ENCODE data around the gene CD276. TPM values are rescaled to one million over a fixed set of nuclear protein-coding genes. Genes with fewer than 3 reads are reported as not detected.

Gene CD276
- total and polyA plus RNA-seq, 2 donors = 4.2 to 11.3 TPM

GRCh38 chr15:73658645-73659044 is 25.5 kb upstream of the CD276 start:
- WGBS = 95% methylated on average over 1 of the region's 1 CpG

GRCh38 chr15:73660455-73660854 is 23.7 kb upstream of the CD276 start:
- Histone ChIP-seq H3K9me3 (ENCODE audit: control insufficient read depth in 2 of 2, insufficient read depth in 1 of 2, low read length in 1 of 2) (no peaks in the 10 kb centered on the region), H3K4me3 (ENCODE audit: low read length in 2 of 2) (no peak overlapping the region), H3K27ac (ENCODE audit: low read depth in 1 of 2, low read length in 1 of 2) (no peak overlapping the region), H3K4me1 (ENCODE audit: control insufficient read depth in 2 of 2, insufficient read depth in 2 of 2, low read length in 2 of 2) (no peaks in the 10 kb centered on the region), H3K27me3 (ENCODE audit: control insufficient read depth in 2 of 2, insufficient read depth in 1 of 2, low read length in 1 of 2) (no peaks in the 10 kb centered on the region), H3K36me3 (ENCODE audit: control insufficient read depth in 2 of 2, insufficient read depth in 2 of 2, low read length in 1 of 2) (no peaks in the 10 kb centered on the region)
- no peak for DNase-seq (ENCODE audit: low read depth in 6 of 9, low spot score in 9 of 9)

More at GRCh38 chr15:73658645-73659044, 25.5 kb upstream of the CD276 start:
- H3K4me1 ChIP-seq (ENCODE audit: control insufficient read depth in 2 of 2, insufficient read depth in 2 of 2, low read length in 2 of 2) = no peaks in the 10 kb centered on the region
- no peak overlapping the region for H3K27ac ChIP-seq (ENCODE audit: low read depth in 1 of 2, low read length in 1 of 2)
- no peak overlapping the region for H3K4me3 ChIP-seq (ENCODE audit: low read length in 2 of 2)
- no peaks in the 10 kb centered on the region for H3K27me3 ChIP-seq (ENCODE audit: control insufficient read depth in 2 of 2, insufficient read depth in 1 of 2, low read length in 1 of 2)
- no peaks in the 10 kb centered on the region for H3K36me3 ChIP-seq (ENCODE audit: control insufficient read depth in 2 of 2, insufficient read depth in 2 of 2, low read length in 1 of 2)
- H3K9me3 ChIP-seq (ENCODE audit: control insufficient read depth in 2 of 2, insufficient read depth in 1 of 2, low read length in 1 of 2) = no peaks in the 10 kb centered on the region
- no peak for DNase-seq (ENCODE audit: low read depth in 6 of 9, low spot score in 9 of 9)

GRCh38 chr15:73674587-73674986 is 9.6 kb upstream of the CD276 start:
- Histone ChIP-seq H3K4me3 (ENCODE audit: low read length in 2 of 2) (no peak overlapping the region), H3K27ac (ENCODE audit: low read depth in 1 of 2, low read length in 1 of 2) (no peak overlapping the region), H3K36me3 (ENCODE audit: control insufficient read depth in 2 of 2, insufficient read depth in 2 of 2, low read length in 1 of 2) (no peaks in the 10 kb centered on the region), H3K27me3 (ENCODE audit: control insufficient read depth in 2 of 2, insufficient read depth in 1 of 2, low read length in 1 of 2) (peaks cover 2 to 3% of the 10 kb centered on the region in 2 donors), H3K4me1 (ENCODE audit: control insufficient read depth in 2 of 2, insufficient read depth in 2 of 2, low read length in 2 of 2) (no peaks in the 10 kb centered on the region), H3K9me3 (ENCODE audit: control insufficient read depth in 2 of 2, insufficient read depth in 1 of 2, low read length in 1 of 2) (no peaks in the 10 kb centered on the region)
- DNase-seq (ENCODE audit: low read depth in 6 of 9, low spot score in 9 of 9) = no peak
- WGBS = 96% methylated on average over 1 of the region's 1 CpG

GRCh38 chr15:73677146-73677607 is 7.0 kb upstream of the CD276 start:
- no peak overlapping the region for H3K27ac ChIP-seq (ENCODE audit: low read depth in 1 of 2, low read length in 1 of 2)
- no peaks in the 10 kb centered on the region for H3K4me1 ChIP-seq (ENCODE audit: control insufficient read depth in 2 of 2, insufficient read depth in 2 of 2, low read length in 2 of 2)
- H3K4me3 ChIP-seq (ENCODE audit: low read length in 2 of 2) = no peak overlapping the region
- DNase-seq (ENCODE audit: low read depth in 6 of 9, low spot score in 9 of 9) = peak in 7 of 9 donors; percentile 12 to 54 (median 23)
- peaks cover 8 to 9% of the 10 kb centered on the region in 2 donors for H3K27me3 ChIP-seq (ENCODE audit: control insufficient read depth in 2 of 2, insufficient read depth in 1 of 2, low read length in 1 of 2)
- no peaks in the 10 kb centered on the region for H3K9me3 ChIP-seq (ENCODE audit: control insufficient read depth in 2 of 2, insufficient read depth in 1 of 2, low read length in 1 of 2)
- 85% methylated on average over 5 of the region's 5 CpGs for WGBS
- H3K36me3 ChIP-seq (ENCODE audit: control insufficient read depth in 2 of 2, insufficient read depth in 2 of 2, low read length in 1 of 2) = no peaks in the 10 kb centered on the region

- Histone ChIP-seq H3K9me3 (ENCODE audit: control insufficient read depth in 2 of 2, insufficient read depth in 1 of 2, low read length in 1 of 2) (no peaks in the 10 kb centered on the region), H3K27ac (ENCODE audit: low read depth in 1 of 2, low read length in 1 of 2) (no peak overlapping the region), H3K4me1 (ENCODE audit: control insufficient read depth in 2 of 2, insufficient read depth in 2 of 2, low read length in 2 of 2) (no peaks in the 10 kb centered on the region), H3K27me3 (ENCODE audit: control insufficient read depth in 2 of 2, insufficient read depth in 1 of 2, low read length in 1 of 2) (peaks cover 12 to 14% of the 10 kb centered on the region in 2 donors), H3K4me3 (ENCODE audit: low read length in 2 of 2) (no peak overlapping the region), H3K36me3 (ENCODE audit: control insufficient read depth in 2 of 2, insufficient read depth in 2 of 2, low read length in 1 of 2) (no peaks in the 10 kb centered on the region)
- DNase-seq (ENCODE audit: low read depth in 6 of 9, low spot score in 9 of 9) = no peak
- 86% methylated on average over 2 of the region's 2 CpGs for WGBS
Observed at GRCh38 chr15:73677733-73678132, 6.5 kb upstream of the CD276 start.

- no peak overlapping the region for H3K4me3 ChIP-seq (ENCODE audit: low read length in 2 of 2)
- WGBS = 33% methylated on average over 3 of the region's 3 CpGs
- no peaks in the 10 kb centered on the region for H3K36me3 ChIP-seq (ENCODE audit: control insufficient read depth in 2 of 2, insufficient read depth in 2 of 2, low read length in 1 of 2)
- H3K27ac ChIP-seq (ENCODE audit: low read depth in 1 of 2, low read length in 1 of 2) = no peak overlapping the region
- H3K27me3 ChIP-seq (ENCODE audit: control insufficient read depth in 2 of 2, insufficient read depth in 1 of 2, low read length in 1 of 2) = peaks cover 15 to 22% of the 10 kb centered on the region in 2 donors
- no peaks in the 10 kb centered on the region for H3K4me1 ChIP-seq (ENCODE audit: control insufficient read depth in 2 of 2, insufficient read depth in 2 of 2, low read length in 2 of 2)
- H3K9me3 ChIP-seq (ENCODE audit: control insufficient read depth in 2 of 2, insufficient read depth in 1 of 2, low read length in 1 of 2) = no peaks in the 10 kb centered on the region
- no peak for DNase-seq (ENCODE audit: low read depth in 6 of 9, low spot score in 9 of 9)
Observed at GRCh38 chr15:73678498-73678897, 5.7 kb upstream of the CD276 start.

- H3K4me1 ChIP-seq (ENCODE audit: control insufficient read depth in 2 of 2, insufficient read depth in 2 of 2, low read length in 2 of 2) = no peaks in the 10 kb centered on the region
- peaks cover 20 to 29% of the 10 kb centered on the region in 2 donors for H3K27me3 ChIP-seq (ENCODE audit: control insufficient read depth in 2 of 2, insufficient read depth in 1 of 2, low read length in 1 of 2)
- DNase-seq (ENCODE audit: low read depth in 6 of 9, low spot score in 9 of 9) = no peak
- H3K36me3 ChIP-seq (ENCODE audit: control insufficient read depth in 2 of 2, insufficient read depth in 2 of 2, low read length in 1 of 2) = no peaks in the 10 kb centered on the region
- no peak overlapping the region for H3K27ac ChIP-seq (ENCODE audit: low read depth in 1 of 2, low read length in 1 of 2)
- WGBS = 92% methylated on average over 3 of the region's 3 CpGs
- no peaks in the 10 kb centered on the region for H3K9me3 ChIP-seq (ENCODE audit: control insufficient read depth in 2 of 2, insufficient read depth in 1 of 2, low read length in 1 of 2)
- no peak overlapping the region for H3K4me3 ChIP-seq (ENCODE audit: low read length in 2 of 2)
Observed at GRCh38 chr15:73679180-73679579, 5.0 kb upstream of the CD276 start.

- DNase-seq (ENCODE audit: low read depth in 6 of 9, low spot score in 9 of 9) = no peak
- no peak overlapping the region for H3K27ac ChIP-seq (ENCODE audit: low read depth in 1 of 2, low read length in 1 of 2)
- no peaks in the 10 kb centered on the region for H3K4me1 ChIP-seq (ENCODE audit: control insufficient read depth in 2 of 2, insufficient read depth in 2 of 2, low read length in 2 of 2)
- H3K4me3 ChIP-seq (ENCODE audit: low read length in 2 of 2) = no peak overlapping the region
- peaks cover 24 to 36% of the 10 kb centered on the region in 2 donors for H3K27me3 ChIP-seq (ENCODE audit: control insufficient read depth in 2 of 2, insufficient read depth in 1 of 2, low read length in 1 of 2)
- no peaks in the 10 kb centered on the region for H3K9me3 ChIP-seq (ENCODE audit: control insufficient read depth in 2 of 2, insufficient read depth in 1 of 2, low read length in 1 of 2)
- H3K36me3 ChIP-seq (ENCODE audit: control insufficient read depth in 2 of 2, insufficient read depth in 2 of 2, low read length in 1 of 2) = no peaks in the 10 kb centered on the region
- 98% methylated on average over 6 of the region's 6 CpGs for WGBS
Observed at GRCh38 chr15:73679964-73680363, 4.2 kb upstream of the CD276 start.

- Histone ChIP-seq H3K27me3 (ENCODE audit: control insufficient read depth in 2 of 2, insufficient read depth in 1 of 2, low read length in 1 of 2) (peaks cover 29 to 40% of the 10 kb centered on the region in 2 donors), H3K36me3 (ENCODE audit: control insufficient read depth in 2 of 2, insufficient read depth in 2 of 2, low read length in 1 of 2) (no peaks in the 10 kb centered on the region), H3K4me3 (ENCODE audit: low read length in 2 of 2) (no peak overlapping the region), H3K27ac (ENCODE audit: low read depth in 1 of 2, low read length in 1 of 2) (no peak overlapping the region), H3K9me3 (ENCODE audit: control insufficient read depth in 2 of 2, insufficient read depth in 1 of 2, low read length in 1 of 2) (no peaks in the 10 kb centered on the region), H3K4me1 (ENCODE audit: control insufficient read depth in 2 of 2, insufficient read depth in 2 of 2, low read length in 2 of 2) (no peaks in the 10 kb centered on the region)
- 86% methylated on average over 2 of the region's 2 CpGs for WGBS
- DNase-seq (ENCODE audit: low read depth in 6 of 9, low spot score in 9 of 9) = no peak
Observed at GRCh38 chr15:73680549-73680948, 3.6 kb upstream of the CD276 start.

- DNase-seq (ENCODE audit: low read depth in 6 of 9, low spot score in 9 of 9) = no peak
- Histone ChIP-seq H3K9me3 (ENCODE audit: control insufficient read depth in 2 of 2, insufficient read depth in 1 of 2, low read length in 1 of 2) (no peaks in the 10 kb centered on the region), H3K36me3 (ENCODE audit: control insufficient read depth in 2 of 2, insufficient read depth in 2 of 2, low read length in 1 of 2) (no peaks in the 10 kb centered on the region), H3K27me3 (ENCODE audit: control insufficient read depth in 2 of 2, insufficient read depth in 1 of 2, low read length in 1 of 2) (peaks cover 31 to 46% of the 10 kb centered on the region in 2 donors), H3K4me3 (ENCODE audit: low read length in 2 of 2) (no peak overlapping the region), H3K27ac (ENCODE audit: low read depth in 1 of 2, low read length in 1 of 2) (no peak overlapping the region), H3K4me1 (ENCODE audit: control insufficient read depth in 2 of 2, insufficient read depth in 2 of 2, low read length in 2 of 2) (no peaks in the 10 kb centered on the region)
- WGBS = 59% methylated on average over 3 of the region's 3 CpGs
Observed at GRCh38 chr15:73681063-73681462, 3.1 kb upstream of the CD276 start.

All from thymus (tissue), 11 donors.